Measurements from ENCODE around the gene RASGRP3.
A peak's percentile ranks its signal among the peaks of the same experiment; 100 is the strongest.

RASGRP3 gene

GRCh38 chr2:33491441-33492084 lies 15.1 kb downstream of the RASGRP3 start:
- no peak for DNase-seq (ENCODE audit: low read depth)

GRCh38 chr2:33492399-33493134 lies 16.1 kb downstream of the RASGRP3 start:
- DNase-seq (ENCODE audit: low read depth): no peak

GRCh38 chr2:33494155-33494779 lies 17.8 kb downstream of the RASGRP3 start:
- no peak for DNase-seq (ENCODE audit: low read depth)

GRCh38 chr2:33494877-33495641 lies 18.6 kb downstream of the RASGRP3 start:
- no peak for DNase-seq (ENCODE audit: low read depth)

GRCh38 chr2:33495683-33496082 lies 19.2 kb downstream of the RASGRP3 start:
- no peak for DNase-seq (ENCODE audit: low read depth)

- DNase-seq (ENCODE audit: low read depth): no peak
Observed at GRCh38 chr2:33496150-33496549, 19.7 kb downstream of the RASGRP3 start.

GRCh38 chr2:33496726-33497125 lies 20.3 kb downstream of the RASGRP3 start:
- no peak for DNase-seq (ENCODE audit: low read depth)

GRCh38 chr2:33497221-33497650 lies 20.8 kb downstream of the RASGRP3 start:
- peak; percentile 79 for DNase-seq (ENCODE audit: low read depth)

- peak; percentile 81 for DNase-seq (ENCODE audit: low read depth)
Observed at GRCh38 chr2:33498291-33498956, 22.0 kb downstream of the RASGRP3 start.

- no peak for DNase-seq (ENCODE audit: low read depth)
Observed at GRCh38 chr2:33500177-33500576, 23.7 kb downstream of the RASGRP3 start.

- DNase-seq (ENCODE audit: low read depth): no peak
Observed at GRCh38 chr2:33502025-33502424, 25.6 kb downstream of the RASGRP3 start.

GRCh38 chr2:33503002-33503401 lies 26.6 kb downstream of the RASGRP3 start:
- no peak for DNase-seq (ENCODE audit: low read depth)

GRCh38 chr2:33505966-33506365 lies 29.5 kb downstream of the RASGRP3 start:
- no peak for DNase-seq (ENCODE audit: low read depth)

GRCh38 chr2:33509908-33510585 lies 33.6 kb downstream of the RASGRP3 start:
- no peak for DNase-seq (ENCODE audit: low read depth)

GRCh38 chr2:33510586-33510968 lies 34.1 kb downstream of the RASGRP3 start:
- DNase-seq (ENCODE audit: low read depth): peak; percentile 90

GRCh38 chr2:33511141-33511540 lies 34.7 kb downstream of the RASGRP3 start:
- DNase-seq (ENCODE audit: low read depth): peak; percentile 38

- DNase-seq (ENCODE audit: low read depth): no peak
Observed at GRCh38 chr2:33512112-33512511, 35.7 kb downstream of the RASGRP3 start.

GRCh38 chr2:33513480-33513879 lies 37.0 kb downstream of the RASGRP3 start:
- DNase-seq (ENCODE audit: low read depth): no peak

GRCh38 chr2:33516456-33516995 lies 40.1 kb downstream of the RASGRP3 start:
- no peak for DNase-seq (ENCODE audit: low read depth)

GRCh38 chr2:33518200-33518599 lies 41.8 kb downstream of the RASGRP3 start:
- no peak for DNase-seq (ENCODE audit: low read depth)

- DNase-seq (ENCODE audit: low read depth): peak; percentile 66
Observed at GRCh38 chr2:33518929-33519328, 42.5 kb downstream of the RASGRP3 start.
